ENCODE data around the gene AUTS2. TPM values are rescaled to one million over a fixed set of nuclear protein-coding genes. Genes with fewer than 3 reads are reported as not detected.

The AUTS2 gene
- total RNA-seq, 1 experiment from 2014 or later = not detected

DNA sequence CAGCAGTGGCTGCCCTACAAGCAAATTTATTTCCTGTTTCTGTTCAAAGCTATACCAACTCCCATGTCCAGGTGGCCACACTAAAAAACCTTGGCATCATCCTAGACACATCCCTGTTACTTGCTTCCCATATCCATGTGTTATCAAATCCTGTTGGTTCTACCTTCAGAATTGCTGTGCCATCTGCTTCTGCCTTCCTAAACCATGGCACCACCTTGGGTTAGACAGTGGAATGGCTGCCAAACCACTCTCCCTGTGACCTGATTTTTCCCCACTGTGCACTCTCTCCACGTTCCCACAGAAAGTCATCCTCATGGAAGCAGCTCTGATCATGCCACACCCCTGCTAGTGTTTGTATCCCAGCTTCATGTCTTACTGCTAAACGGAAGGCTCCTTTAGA is 836.1 kb downstream of the AUTS2 start:
- Mint-ChIP-seq H3K27ac (ENCODE audit: unreplicated experiment) (no peak overlapping the region), H3K4me3 (ENCODE audit: low read depth, unreplicated experiment) (no peak overlapping the region), H3K4me1 (ENCODE audit: low read depth, unreplicated experiment) (no peaks in the 10 kb centered on the region), H3K27me3 (ENCODE audit: unreplicated experiment) (no peaks in the 10 kb centered on the region), H3K9me3 (ENCODE audit: low read depth, unreplicated experiment) (peaks cover 6% of the 10 kb centered on the region), H3K36me3 (ENCODE audit: insufficient read depth, unreplicated experiment) (no peaks in the 10 kb centered on the region)
- DNase-seq = no peak
- no TSS peak for BruUV-seq (replicated peaks)
- intact Hi-C loops (cut with micrococcal nuclease; ENCODE audit: unreplicated experiment) = no loop called here
- TF ChIP-seq, protein P1, sequence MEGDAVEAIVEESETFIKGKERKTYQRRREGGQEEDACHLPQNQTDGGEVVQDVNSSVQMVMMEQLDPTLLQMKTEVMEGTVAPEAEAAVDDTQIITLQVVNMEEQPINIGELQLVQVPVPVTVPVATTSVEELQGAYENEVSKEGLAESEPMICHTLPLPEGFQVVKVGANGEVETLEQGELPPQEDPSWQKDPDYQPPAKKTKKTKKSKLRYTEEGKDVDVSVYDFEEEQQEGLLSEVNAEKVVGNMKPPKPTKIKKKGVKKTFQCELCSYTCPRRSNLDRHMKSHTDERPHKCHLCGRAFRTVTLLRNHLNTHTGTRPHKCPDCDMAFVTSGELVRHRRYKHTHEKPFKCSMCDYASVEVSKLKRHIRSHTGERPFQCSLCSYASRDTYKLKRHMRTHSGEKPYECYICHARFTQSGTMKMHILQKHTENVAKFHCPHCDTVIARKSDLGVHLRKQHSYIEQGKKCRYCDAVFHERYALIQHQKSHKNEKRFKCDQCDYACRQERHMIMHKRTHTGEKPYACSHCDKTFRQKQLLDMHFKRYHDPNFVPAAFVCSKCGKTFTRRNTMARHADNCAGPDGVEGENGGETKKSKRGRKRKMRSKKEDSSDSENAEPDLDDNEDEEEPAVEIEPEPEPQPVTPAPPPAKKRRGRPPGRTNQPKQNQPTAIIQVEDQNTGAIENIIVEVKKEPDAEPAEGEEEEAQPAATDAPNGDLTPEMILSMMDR (IDR thresholded peaks at IDR 0.05; ENCODE audit: unreplicated experiment) = no peak
- CTCF ChIA-PET = no interaction called here

DNA sequence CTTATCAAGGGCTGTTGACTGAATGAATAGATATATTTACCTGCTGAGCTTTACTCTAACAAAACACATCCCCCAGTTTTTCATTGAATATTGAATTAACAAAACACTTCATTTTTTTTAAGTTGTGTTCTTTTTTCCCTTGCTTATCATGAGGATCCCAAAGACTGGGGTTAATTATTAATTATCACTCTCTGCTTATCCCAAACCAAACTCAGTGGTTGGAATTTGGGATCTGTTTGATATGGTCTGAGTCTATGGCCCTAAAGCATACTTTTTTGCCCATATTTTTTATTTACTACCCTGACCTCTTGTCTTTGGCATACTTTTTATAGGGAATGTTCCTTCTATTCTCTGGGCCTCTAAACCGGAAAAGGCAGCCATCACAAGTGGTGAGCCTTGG is 836.5 kb downstream of the AUTS2 start:
- no peak for DNase-seq
- intact Hi-C loops (cut with micrococcal nuclease; ENCODE audit: unreplicated experiment) = no loop called here
- H3K36me3 Mint-ChIP-seq (ENCODE audit: insufficient read depth, unreplicated experiment) = no peaks in the 10 kb centered on the region
- H3K27ac Mint-ChIP-seq (ENCODE audit: unreplicated experiment) = no peak overlapping the region
- no peaks in the 10 kb centered on the region for H3K4me1 Mint-ChIP-seq (ENCODE audit: low read depth, unreplicated experiment)
- no peak overlapping the region for H3K4me3 Mint-ChIP-seq (ENCODE audit: low read depth, unreplicated experiment)
- H3K27me3 Mint-ChIP-seq (ENCODE audit: unreplicated experiment) = no peaks in the 10 kb centered on the region
- no TSS peak for BruUV-seq (replicated peaks)
- CTCF ChIA-PET = no interaction called here
- TF ChIP-seq, protein P1 (IDR thresholded peaks at IDR 0.05; ENCODE audit: unreplicated experiment) = no peak
- H3K9me3 Mint-ChIP-seq (ENCODE audit: low read depth, unreplicated experiment) = peaks cover 4% of the 10 kb centered on the region

DNA sequence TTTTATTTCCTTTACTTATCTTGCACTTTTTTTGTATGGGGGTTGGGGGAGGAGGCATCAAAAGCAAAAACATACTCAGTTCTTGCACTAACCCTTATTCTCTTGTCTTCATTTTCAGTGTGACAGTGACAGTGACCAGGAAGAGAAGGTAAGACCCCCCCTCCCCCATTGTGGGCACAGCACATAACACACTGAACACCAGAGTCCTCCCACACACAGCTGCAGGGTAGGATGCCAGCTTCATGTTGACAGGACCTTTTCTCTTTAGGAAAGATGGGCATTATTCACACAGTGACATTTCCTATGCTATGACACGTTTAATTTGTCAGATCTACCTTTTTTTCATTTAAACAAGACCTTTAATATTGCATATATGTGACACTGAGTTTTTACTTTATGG is 837.4 kb downstream of the AUTS2 start:
- BruUV-seq (replicated peaks) = no TSS peak
- Mint-ChIP-seq H3K9me3 (ENCODE audit: low read depth, unreplicated experiment) (no peaks in the 10 kb centered on the region), H3K36me3 (ENCODE audit: insufficient read depth, unreplicated experiment) (no peaks in the 10 kb centered on the region), H3K27ac (ENCODE audit: unreplicated experiment) (no peak overlapping the region), H3K4me3 (ENCODE audit: low read depth, unreplicated experiment) (no peak overlapping the region), H3K27me3 (ENCODE audit: unreplicated experiment) (no peaks in the 10 kb centered on the region), H3K4me1 (ENCODE audit: low read depth, unreplicated experiment) (no peaks in the 10 kb centered on the region)
- CTCF ChIA-PET = no interaction called here
- intact Hi-C loops (cut with micrococcal nuclease; ENCODE audit: unreplicated experiment) = no loop called here
- TF ChIP-seq, protein P1 (IDR thresholded peaks at IDR 0.05; ENCODE audit: unreplicated experiment) = no peak
- DNase-seq = no peak

DNA sequence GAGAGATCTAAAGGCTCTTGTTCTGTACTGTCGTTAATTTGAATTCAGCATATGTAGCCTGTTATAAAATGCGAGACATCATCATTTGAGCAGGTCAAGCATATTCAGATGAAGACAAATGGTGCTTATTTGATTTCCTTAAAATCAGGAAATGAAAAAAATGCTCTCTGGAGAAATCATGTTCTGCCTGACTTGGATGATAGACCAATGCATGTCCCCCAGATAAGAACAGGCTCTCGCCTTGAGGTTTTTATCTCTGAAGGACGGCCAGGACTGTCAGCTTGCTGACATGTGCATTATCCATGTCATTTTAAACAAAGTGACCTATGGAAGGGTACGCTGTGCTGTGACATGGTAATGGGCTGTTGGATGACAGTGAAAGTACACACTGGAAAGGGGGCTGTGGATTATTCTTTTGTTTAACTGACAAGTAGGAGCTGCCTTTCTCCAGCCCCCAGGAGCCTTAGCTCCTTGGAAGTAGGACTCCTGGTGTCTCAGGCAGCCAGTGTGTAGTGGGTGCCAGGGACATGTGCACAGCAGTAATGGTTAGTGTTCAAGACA is 838.6 kb downstream of the AUTS2 start:
- no peak overlapping the region for H3K27ac Mint-ChIP-seq (ENCODE audit: unreplicated experiment)
- intact Hi-C loops (cut with micrococcal nuclease; ENCODE audit: unreplicated experiment) = no loop called here
- no peaks in the 10 kb centered on the region for H3K27me3 Mint-ChIP-seq (ENCODE audit: unreplicated experiment)
- H3K36me3 Mint-ChIP-seq (ENCODE audit: insufficient read depth, unreplicated experiment) = no peaks in the 10 kb centered on the region
- no peak overlapping the region for H3K4me3 Mint-ChIP-seq (ENCODE audit: low read depth, unreplicated experiment)
- BruUV-seq (replicated peaks) = no TSS peak
- no peak for DNase-seq
- CTCF ChIA-PET = no interaction called here
- H3K4me1 Mint-ChIP-seq (ENCODE audit: low read depth, unreplicated experiment) = no peaks in the 10 kb centered on the region
- TF ChIP-seq, protein P1 (IDR thresholded peaks at IDR 0.05; ENCODE audit: unreplicated experiment) = no peak
- no peaks in the 10 kb centered on the region for H3K9me3 Mint-ChIP-seq (ENCODE audit: low read depth, unreplicated experiment)
